GM19193 (cell line): Measurements from ENCODE around the gene ALG1.

Experiments
- POLR2A ChIP-seq: IDR thresholded peaks from 4 replicates; pipeline ENCODE4 v1.6.1; 2011; ENCODE audit not compliant: insufficient read depth, insufficient read length; ENCODE audit errors: extremely low read depth

The ALG1 gene

GRCh38 chr16:5062790-5063765 is 8.6 kb upstream of the ALG1 start:
- no peak for TF ChIP-seq POLR2A

- TF ChIP-seq POLR2A, result no peak
Observed at GRCh38 chr16:5064915-5065314, 6.7 kb upstream of the ALG1 start.

GRCh38 chr16:5065326-5065725 is 6.3 kb upstream of the ALG1 start:
- no peak for TF ChIP-seq POLR2A

- TF ChIP-seq POLR2A, result no peak
Observed at GRCh38 chr16:5065813-5066212, 5.8 kb upstream of the ALG1 start, which contains the start of gene C16orf89. TSS of gene C16orf89 (minus strand) at chr16:5065956. CDS start at chr16:5065908, 48 bp downstream.

- TF ChIP-seq POLR2A, result no peak
Observed at GRCh38 chr16:5066511-5066910, 5.1 kb upstream of the ALG1 start.

- TF ChIP-seq POLR2A, result no peak
Observed at GRCh38 chr16:5069048-5069447, 2.6 kb upstream of the ALG1 start.

- no peak for TF ChIP-seq POLR2A
Observed at GRCh38 chr16:5069854-5070253, 1.8 kb upstream of the ALG1 start.

- TF ChIP-seq POLR2A, result no peak
Observed at GRCh38 chr16:5070431-5071186, 1.0 kb upstream of the ALG1 start.

- no peak for TF ChIP-seq POLR2A
Observed at GRCh38 chr16:5071341-5071680, 332 bp upstream of the ALG1 start.

- TF ChIP-seq POLR2A, result no peak
Observed at GRCh38 chr16:5072334-5073278, 963 bp downstream of the ALG1 start.

GRCh38 chr16:5073279-5073629 is 1.6 kb downstream of the ALG1 start:
- no peak for TF ChIP-seq POLR2A

GRCh38 chr16:5075637-5076036 is 4.0 kb downstream of the ALG1 start:
- TF ChIP-seq POLR2A, result no peak

GRCh38 chr16:5077304-5077703 is 5.7 kb downstream of the ALG1 start:
- no peak for TF ChIP-seq POLR2A

GRCh38 chr16:5078626-5079025 is 7.0 kb downstream of the ALG1 start:
- TF ChIP-seq POLR2A, result no peak
